ENCODE data around the gene ANKMY1.

DNA sequence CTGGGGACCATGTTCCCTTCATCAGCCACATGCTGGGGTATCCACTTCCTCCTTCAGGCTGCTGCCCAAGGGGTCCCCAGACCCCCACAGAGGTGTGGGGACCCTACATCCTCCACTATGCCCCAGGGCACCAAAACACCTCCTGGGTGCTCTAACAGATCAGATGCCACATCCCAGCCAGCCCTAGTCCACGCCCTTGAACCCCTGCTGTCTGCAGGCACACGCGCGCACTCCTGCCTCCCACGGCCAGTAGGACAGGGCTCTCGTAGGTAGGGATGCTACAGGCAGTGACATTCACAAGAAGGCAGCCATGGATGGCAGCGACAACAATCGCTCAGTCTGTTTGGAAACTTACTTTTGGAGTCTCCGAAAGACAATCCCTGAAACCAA is 125.4 kb downstream of the ANKMY1 start:
- no peak for TF ChIP-seq SUZ12 (IDR thresholded peaks at IDR 0.05; ENCODE audit: extremely low read depth, insufficient read depth, insufficient read length)
- no peak for TF ChIP-seq YY1 (IDR thresholded peaks at IDR 0.05; ENCODE audit: insufficient read depth, insufficient read length)
- no peak for TF ChIP-seq ZNF274 (IDR thresholded peaks at IDR 0.05; ENCODE audit: low read depth, low read length)

Data from NT2/D1 (cell line).